Neural cell (in vitro differentiated cells): ENCODE measurements around the gene TMEFF1.

Source experiments
- EP300 ChIP-seq: fragments of 450-650 bp; conservative IDR thresholded peaks from 2 replicates; pipeline ENCODE4 v1.6.1; 2014; ENCODE audit warnings: antibody characterized with exemption, mild to moderate bottlenecking, moderate library complexity; ENCODE audit not compliant: poor library complexity, severe bottlenecking
- EZH2 ChIP-seq: fragments of 200-600, 300-800 bp; shearing (Covaris generic), sonication (generic); IDR thresholded peaks from 2 replicates; pipeline ENCODE4 v1.6.1; 2014; ENCODE audit warnings: antibody characterized with exemption, low read length, borderline replicate concordance, mild to moderate bottlenecking; ENCODE audit not compliant: insufficient read depth, poor library complexity, severe bottlenecking
- MXI1 ChIP-seq: fragments of 450-650 bp; conservative IDR thresholded peaks from 2 replicates; pipeline ENCODE4 v1.6.1; 2014; ENCODE audit warnings: antibody characterized with exemption, mild to moderate bottlenecking; ENCODE audit not compliant: poor library complexity, severe bottlenecking
- POLR2AphosphoS5 ChIP-seq: IDR thresholded peaks from 2 replicates; pipeline ENCODE4 v1.6.1; 2012
- RAD21 ChIP-seq: fragments of 450-650 bp; conservative IDR thresholded peaks from 2 replicates; pipeline ENCODE4 v1.6.1; 2014; ENCODE audit warnings: antibody characterized with exemption, mild to moderate bottlenecking, moderate library complexity
- TAF1 ChIP-seq: IDR thresholded peaks from 2 replicates; pipeline ENCODE4 v1.6.1; 2012; ENCODE audit warnings: low read depth
- TF ChIP-seq, protein P1 (sequence below): fragments of 450-650 bp; IDR thresholded peaks from 2 replicates; pipeline ENCODE4 v1.5.1; 2014; ENCODE audit warnings: antibody characterized with exemption, mild to moderate bottlenecking, moderate library complexity; ENCODE audit not compliant: poor library complexity, severe bottlenecking
- TF ChIP-seq, protein P2 (sequence below): IDR thresholded peaks from 2 replicates; pipeline ENCODE4 v1.6.1; 2012; ENCODE audit warnings: borderline replicate concordance

DNA sequence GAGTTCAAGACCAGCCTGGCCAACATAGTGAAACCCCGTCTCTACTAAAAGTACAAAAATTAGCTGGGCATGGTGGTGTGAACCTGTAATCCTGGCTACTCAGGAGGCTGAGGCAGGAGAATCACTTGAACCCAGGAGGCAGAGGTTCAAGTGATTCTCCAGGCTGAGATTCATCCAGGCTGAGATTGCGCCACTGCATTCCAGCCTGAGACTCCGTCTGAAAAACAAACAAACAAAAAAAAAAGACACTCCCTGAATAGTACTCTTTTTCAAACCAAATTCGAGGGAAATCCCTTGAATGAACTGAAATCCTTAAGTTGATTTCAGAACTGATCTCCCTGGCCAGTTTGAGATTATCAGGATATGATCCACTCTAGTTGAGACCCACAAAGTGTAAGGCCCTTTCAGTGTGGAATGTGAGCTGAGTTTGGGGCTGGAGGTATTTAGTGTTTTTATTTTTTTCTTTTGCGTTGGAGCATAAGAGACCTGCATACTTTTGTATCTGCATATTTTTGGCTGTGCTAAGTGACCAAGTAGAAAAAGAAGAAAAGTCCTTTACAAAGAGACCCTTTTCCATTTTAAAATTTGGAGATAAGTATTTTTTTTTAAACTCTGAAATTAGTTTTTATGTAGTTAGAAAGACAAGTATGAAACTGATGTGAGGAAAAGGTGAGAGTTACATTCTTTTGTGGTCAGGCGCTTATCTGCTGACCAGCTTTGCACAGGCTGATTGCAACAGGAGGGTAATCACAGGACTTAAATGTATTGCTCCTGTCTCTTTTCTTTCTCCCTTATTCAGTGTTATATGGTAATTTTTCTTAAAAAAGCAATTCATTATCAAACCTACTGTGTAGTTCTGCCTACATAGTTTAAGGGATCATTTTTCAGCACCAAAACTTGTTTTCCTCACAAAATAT lies 42.9 kb downstream of the TMEFF1 start:
- TF ChIP-seq POLR2AphosphoS5 (no peak), RAD21 (no peak), TAF1 (no peak), EZH2 (no peak), EP300 (no peak), MXI1 (no peak)
- TF ChIP-seq, protein P1, sequence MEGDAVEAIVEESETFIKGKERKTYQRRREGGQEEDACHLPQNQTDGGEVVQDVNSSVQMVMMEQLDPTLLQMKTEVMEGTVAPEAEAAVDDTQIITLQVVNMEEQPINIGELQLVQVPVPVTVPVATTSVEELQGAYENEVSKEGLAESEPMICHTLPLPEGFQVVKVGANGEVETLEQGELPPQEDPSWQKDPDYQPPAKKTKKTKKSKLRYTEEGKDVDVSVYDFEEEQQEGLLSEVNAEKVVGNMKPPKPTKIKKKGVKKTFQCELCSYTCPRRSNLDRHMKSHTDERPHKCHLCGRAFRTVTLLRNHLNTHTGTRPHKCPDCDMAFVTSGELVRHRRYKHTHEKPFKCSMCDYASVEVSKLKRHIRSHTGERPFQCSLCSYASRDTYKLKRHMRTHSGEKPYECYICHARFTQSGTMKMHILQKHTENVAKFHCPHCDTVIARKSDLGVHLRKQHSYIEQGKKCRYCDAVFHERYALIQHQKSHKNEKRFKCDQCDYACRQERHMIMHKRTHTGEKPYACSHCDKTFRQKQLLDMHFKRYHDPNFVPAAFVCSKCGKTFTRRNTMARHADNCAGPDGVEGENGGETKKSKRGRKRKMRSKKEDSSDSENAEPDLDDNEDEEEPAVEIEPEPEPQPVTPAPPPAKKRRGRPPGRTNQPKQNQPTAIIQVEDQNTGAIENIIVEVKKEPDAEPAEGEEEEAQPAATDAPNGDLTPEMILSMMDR, result no peak
- TF ChIP-seq, protein P2, sequence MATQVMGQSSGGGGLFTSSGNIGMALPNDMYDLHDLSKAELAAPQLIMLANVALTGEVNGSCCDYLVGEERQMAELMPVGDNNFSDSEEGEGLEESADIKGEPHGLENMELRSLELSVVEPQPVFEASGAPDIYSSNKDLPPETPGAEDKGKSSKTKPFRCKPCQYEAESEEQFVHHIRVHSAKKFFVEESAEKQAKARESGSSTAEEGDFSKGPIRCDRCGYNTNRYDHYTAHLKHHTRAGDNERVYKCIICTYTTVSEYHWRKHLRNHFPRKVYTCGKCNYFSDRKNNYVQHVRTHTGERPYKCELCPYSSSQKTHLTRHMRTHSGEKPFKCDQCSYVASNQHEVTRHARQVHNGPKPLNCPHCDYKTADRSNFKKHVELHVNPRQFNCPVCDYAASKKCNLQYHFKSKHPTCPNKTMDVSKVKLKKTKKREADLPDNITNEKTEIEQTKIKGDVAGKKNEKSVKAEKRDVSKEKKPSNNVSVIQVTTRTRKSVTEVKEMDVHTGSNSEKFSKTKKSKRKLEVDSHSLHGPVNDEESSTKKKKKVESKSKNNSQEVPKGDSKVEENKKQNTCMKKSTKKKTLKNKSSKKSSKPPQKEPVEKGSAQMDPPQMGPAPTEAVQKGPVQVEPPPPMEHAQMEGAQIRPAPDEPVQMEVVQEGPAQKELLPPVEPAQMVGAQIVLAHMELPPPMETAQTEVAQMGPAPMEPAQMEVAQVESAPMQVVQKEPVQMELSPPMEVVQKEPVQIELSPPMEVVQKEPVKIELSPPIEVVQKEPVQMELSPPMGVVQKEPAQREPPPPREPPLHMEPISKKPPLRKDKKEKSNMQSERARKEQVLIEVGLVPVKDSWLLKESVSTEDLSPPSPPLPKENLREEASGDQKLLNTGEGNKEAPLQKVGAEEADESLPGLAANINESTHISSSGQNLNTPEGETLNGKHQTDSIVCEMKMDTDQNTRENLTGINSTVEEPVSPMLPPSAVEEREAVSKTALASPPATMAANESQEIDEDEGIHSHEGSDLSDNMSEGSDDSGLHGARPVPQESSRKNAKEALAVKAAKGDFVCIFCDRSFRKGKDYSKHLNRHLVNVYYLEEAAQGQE, result no peak
